ENCODE measurements around the gene IFNAR1.
"Not testable (repeated sequence)": the region's sequence is repeated elsewhere in the genome, so short reads cannot be mapped to it uniquely, and the experiment has no call there.

The IFNAR1 gene

DNA sequence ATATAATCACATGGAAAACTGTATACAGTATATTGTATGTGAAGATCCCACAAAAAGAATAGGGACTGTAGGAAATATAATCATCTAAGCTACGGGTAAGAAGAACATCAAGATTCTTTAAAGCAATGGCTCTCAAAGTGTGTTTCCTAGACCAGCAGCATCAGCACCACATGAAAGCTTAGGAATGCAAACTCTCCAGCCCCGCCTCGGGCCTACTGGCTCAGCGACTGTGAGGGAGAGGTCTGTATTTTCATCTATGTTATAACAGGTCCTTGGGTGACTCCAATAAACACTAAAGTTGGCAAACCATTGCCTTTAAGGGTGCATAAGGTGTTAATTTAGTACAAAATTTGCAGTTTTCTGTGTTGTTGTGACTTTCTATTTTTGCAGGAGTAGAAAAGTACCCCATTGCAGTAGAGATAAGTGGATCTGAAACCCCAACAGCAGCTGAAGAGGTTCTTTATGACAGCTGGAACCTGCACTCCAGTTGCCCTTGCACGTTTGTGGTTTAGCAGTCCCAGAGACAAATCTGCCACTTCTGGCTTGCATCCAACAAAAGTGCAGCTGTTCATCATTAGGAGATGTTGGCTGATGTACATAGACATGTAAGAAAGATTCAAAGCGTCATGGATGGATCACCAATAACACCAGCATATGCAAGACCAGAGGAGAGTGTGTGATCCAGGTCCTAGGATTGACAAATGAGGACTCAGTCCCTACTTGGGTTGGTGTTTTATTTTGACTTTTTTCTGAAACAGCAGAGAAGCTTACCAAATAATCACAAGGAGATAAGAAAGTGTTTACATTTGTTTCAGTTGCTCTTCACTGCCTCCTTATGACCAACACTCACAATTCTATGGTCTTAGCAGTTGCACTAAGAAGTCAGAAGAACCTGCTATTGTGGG lies 15.9 kb upstream of the IFNAR1 start:
- no peak for DNase-seq (ENCODE audit: low spot score)

DNA sequence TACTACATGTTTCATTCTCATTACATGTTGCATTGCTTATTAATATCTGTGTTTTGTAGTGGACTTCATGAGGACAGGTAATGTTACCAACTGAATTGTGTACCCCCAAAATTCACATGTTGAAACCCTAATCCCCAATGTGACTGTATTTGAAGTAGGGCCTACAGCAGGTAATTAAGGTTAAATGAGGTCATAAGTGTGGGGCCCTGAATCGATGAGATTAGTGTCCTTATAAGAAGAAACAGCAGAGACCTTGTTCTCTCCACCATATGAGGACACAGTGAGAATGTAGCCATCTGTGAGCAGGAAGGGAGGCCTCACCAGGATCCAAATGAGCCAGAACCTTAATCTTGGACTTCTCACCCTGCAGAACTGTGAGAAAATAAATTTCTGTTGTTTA lies 15.0 kb upstream of the IFNAR1 start:
- DNase-seq (ENCODE audit: low spot score): no peak

DNA sequence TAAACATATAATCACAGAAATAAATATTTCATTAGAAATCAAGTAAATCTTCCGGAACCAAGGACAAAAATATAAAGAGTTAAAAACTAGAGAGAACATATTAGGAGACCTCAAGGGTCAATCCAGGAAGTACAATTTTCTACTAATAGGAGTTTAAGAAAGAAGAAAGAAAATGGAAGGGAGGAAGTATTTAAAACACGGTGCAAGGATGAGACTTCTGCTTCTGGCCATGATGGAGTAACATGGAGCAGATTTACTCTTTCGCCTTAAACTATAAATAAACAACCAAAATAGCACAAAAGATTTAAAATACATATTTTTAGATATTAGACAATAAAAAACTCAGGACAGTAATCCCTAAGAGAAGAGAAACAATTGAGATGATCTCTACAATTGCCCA lies 12.6 kb upstream of the IFNAR1 start:
- DNase-seq (ENCODE audit: low spot score): no peak

DNA sequence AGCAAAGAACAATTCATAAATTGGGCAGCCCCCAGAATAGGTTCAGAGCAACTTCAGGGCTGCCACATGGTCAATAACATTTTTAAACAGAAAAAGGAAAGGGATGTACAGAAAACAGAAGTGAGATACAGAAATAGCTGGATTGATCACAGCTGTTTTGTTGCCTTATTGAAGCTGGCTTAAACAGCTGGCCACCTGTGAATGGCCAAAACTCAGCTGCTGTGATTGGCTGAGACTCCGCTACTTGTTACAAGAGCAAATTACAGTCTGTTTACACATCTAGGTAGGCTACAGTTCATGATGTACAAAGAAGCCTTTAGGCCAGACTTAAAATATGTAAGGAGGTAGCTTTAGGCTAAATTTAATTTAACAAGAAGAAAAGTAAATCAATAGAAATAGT lies 11.6 kb upstream of the IFNAR1 start:
- no peak for DNase-seq (ENCODE audit: low spot score)

DNA sequence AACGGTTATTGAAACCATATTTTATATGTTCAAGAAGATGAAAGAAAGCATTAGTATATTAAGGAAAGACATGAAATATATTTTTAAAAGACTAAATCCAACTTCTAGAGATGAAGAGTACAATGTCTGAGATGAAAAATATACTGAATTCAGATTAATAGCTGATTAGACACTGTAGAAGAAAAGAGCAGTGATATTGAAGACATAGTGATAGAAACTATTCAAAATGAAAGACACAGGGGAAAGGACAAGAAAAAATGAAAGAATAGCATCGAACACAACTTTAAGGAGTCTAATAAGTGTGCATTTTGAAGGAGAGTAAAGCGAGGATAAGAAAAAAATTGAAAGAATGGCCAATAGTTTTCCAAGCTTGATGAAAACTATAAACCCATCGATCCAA lies 11.2 kb upstream of the IFNAR1 start:
- no peak for DNase-seq (ENCODE audit: low spot score)

DNA sequence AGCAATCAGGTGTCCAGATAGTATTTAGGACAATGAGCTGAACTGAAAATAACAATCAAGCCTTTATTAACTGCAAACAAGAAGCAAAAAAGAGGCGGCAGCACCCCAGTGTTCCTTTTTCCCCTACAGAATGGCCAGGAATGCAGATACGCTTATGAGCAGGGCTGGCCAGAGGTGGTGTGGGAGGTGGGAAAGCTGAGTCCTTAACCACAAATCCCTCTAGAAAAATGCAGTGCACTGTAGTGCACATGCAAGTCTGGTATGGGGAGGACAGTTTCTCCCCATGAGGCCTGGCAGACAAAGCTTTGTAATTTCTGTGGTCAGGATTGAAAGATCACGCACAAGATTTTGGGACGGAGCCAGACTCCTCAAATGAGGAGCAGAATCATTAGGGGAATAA lies 10.7 kb upstream of the IFNAR1 start:
- DNase-seq (ENCODE audit: low spot score): peak; percentile 35

DNA sequence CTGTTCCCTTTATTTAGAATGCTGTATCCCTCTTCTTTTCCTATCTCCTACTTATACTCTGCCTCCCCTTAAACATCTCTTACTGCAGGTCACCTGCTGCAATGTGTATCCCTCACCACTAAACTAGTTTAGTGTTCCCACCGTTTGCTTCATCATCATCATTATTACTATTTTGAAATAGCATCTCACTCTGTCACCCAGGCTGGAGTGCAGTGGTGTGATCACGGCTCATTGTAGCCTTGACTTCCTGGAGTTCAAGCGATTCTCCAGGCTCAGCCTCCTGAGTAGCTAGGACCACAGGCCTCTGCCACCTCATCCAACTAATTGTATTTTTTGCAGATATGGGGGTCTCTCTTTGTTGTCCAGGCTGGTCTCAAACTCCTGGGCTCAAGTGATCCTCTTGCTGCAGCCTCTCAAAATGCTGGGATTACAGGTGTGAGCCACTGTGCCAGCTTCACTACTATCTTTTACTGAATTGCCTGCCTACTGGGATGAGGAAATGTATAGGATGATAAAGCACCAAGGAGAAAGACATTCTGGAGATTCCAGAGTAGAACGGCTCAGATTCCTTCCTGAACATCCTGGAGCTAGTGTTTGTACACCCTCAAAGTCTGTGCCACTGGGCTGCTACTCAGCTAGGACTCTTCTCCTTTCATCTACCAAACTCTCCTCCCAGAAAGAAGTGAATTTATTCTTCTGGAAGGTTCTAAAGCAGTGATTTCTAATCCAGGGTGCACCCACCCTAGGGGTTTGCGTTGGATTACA lies 8.6 kb upstream of the IFNAR1 start:
- no peak for DNase-seq (ENCODE audit: low spot score)

DNA sequence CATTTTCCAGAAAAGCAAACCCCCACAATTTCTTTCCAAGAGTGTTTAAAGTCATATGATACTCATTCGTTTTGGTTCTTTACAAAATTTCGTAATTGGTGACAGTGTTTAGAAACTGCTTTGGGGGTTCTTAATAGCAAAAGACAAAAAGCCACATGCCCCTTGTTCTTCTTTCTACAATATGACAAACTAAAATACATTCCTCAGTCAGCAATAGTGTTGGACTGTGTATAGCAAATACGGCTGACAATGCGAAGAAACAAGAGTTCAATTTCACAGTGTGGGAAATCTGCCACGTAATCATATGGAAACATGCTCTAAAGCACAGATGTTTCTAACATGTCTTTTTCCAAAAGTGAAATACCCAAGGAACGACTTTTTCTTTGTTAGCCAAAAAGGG lies 7.6 kb upstream of the IFNAR1 start:
- no peak for DNase-seq (ENCODE audit: low spot score)

DNA sequence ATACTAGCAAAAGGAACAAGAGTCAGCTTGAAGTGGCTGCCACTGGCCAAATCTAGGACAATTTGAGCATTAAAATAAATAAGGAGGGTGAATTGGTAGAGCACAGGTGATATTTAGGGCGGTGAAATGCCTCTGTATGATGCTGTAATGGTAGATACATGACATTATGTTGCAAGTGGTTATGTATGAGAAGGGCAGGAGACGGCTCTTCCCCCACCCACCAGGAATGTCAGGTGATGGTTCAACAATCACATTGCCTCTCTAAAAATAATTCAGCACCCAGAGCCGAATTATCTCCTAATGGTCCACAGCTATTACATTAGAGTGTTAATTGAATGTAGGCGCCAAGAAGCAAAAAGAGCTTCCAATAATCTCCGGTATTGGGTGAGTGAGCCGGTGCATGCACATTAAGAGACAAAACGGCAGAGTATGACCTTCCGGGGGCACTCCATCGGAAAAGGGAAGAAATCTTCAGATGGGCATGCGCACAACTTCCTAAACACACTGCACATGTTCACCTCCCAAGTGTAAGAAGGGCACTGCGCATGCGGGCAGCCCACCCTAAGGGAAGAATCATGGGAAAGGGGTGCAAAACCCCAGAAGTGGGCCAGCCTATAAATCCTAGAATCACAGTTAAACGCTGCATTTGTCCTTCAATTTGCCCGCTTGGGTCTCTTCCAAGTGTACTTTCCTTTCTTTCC lies 6.8 kb upstream of the IFNAR1 start:
- DNase-seq (ENCODE audit: low spot score): no peak

DNA sequence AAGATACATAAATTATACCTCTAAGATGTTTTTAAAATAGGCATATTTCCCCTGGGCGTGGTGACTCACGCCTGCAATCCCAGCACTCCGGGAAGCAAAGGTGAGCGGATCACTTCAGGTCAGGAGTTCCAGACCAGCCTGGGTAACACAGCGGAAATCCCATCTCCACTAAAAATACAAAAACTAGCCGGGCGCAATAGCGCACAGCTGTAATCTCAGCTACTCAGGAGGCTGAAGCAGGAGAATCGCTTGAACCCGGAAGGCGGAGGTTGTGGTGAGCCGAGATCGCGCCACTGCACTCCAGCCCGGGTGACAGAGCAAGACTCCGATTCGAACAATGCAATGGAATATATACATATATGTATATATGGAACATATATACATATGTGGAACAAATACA lies 3.8 kb upstream of the IFNAR1 start:
- DNase-seq (ENCODE audit: low spot score): not testable (repeated sequence)

DNA sequence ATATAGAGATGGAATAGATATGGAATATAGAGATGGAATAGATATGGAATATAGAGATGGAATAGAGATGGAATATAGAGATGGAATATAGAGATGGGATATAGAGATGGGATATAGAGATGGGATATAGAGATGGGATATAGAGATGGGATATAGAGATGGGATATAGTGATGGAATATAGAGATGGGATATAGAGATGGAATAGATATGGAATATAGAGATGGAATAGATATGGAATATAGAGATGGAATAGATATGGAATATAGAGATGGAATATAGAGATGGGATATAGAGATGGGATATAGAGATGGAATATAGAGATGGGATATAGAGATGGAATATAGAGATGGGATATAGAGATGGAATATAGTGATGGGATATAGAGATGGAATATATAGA lies 1.2 kb upstream of the IFNAR1 start:
- DNase-seq (ENCODE audit: low spot score): not testable (repeated sequence)

DNA sequence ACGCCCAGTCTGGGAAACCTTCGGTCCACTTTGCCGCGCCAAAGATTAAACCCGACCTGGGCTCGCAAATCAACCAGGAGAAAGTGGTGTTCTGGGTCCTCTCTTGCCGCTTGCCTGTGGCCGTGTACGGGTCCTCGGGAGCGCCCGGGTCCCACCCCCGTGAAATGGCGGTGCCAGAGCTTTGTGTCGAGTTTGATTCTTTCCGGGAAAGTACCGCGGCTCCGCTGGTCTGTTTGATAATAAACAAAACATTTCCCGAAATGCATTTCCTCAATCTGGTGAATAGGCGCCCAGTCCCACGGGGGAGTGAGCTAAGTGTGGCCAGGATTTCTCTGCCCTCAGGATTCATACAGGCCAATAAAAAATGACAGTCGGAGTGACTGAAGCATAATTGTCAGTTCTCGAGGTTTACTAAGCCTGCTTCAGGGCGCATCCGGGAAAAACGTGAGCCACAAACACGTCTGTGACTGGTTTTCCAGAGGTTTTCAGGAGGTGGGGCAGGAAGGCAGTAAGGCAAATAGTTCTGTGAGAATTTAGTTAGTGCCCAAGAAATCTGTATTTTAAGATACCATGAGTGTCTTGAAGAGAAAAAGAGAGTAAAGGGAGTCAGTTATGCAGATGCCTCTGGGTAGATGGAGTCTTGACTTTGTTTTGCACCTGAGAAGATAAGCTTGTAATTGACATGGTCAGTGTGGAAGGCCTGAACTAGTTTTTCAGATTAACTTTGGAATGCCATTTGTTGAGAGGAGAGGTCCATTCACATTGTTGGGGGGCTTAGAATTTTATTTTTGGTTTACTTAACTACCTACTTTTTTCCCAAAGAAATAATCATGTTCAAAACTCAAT lies 675 bp downstream of the IFNAR1 start:
- peak; percentile 58 for DNase-seq (ENCODE audit: low spot score)

DNA sequence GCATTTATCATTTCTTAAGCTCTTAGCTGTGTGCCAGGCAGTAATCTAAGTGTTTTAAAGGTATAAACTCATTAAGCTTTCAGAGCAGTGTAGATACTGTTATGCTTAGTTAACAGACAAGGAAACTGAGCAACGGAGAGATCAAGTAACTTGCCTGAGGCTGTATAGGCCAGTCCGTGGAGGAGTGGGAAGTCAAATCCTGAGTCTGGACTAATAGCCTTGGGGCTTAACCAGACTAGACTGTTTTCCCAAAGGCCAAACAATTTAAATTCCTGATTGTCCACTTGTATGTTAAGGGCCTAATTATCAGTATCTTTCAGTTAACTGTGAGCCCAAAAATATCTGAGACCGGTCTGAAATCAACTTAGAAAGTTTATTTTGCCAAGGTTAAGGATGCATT lies 2.6 kb downstream of the IFNAR1 start:
- no peak for DNase-seq (ENCODE audit: low spot score)

DNA sequence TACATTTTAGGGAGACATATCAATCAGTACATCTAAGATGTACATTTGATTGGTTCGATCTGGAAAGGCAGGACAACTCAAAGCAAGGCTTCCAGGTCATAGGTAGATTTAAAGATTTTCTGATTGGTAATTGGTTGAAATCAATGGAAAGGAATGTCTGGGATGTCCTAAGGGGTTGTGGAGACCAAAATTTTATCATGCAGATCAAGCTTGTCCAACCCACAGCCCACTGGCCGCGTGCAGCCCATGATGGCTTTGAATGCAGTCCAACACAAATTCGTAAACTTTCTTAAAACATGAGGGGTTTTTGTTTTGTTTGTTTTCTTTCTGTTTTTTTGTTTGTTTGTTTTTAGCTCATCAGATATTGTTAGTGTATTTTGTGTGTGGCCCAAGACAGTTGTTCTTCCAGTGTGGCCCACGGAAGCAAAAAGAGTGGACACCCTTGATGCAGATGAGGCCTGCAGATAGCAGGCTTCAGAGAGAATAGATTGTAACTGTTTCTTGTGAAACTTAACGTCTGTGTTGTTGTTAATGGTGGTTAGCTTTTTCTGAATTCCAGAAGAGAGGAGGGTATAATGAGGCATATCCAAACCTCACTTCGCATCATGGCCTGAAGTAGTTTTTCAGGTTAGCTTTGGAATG lies 3.1 kb downstream of the IFNAR1 start:
- no peak for DNase-seq (ENCODE audit: low spot score)

DNA sequence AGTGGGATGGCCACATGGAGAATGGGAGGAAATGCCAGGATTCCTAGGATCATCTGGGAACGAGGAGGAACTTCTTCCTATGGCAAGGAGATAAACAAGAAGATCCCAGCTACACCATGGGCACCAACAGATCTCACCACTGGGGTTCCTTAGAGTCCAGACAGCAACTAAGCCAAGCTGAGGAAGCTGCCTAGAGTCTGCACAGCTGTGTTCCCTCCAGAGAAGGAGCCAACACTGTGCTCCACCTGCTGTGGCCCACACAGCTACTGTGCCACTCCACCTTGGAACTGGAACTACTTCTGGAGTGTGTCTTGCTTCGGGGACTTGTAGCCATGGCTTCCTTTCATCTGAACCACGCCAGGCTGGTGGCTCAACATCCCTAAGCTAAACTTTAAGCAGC lies 6.0 kb downstream of the IFNAR1 start:
- DNase-seq (ENCODE audit: low spot score): no peak

DNA sequence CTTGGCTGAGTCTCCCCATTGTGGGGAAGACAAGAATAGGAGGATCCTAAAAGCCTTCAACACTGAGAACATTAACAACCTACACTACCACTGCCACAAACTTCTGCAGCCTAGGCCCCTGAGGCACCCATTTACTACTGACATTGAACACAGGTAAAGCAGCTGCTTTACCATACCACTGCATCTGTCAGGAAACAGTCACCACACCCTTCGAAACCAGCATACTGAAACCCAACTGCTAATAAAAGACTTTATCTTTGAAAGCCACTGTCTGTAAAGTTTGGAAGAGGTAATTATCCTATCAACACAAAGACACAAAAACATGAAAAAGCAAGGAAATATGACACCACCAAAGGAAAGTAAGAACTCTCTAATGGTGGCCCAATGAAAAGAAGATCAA lies 7.4 kb downstream of the IFNAR1 start:
- no peak for DNase-seq (ENCODE audit: low spot score)

DNA sequence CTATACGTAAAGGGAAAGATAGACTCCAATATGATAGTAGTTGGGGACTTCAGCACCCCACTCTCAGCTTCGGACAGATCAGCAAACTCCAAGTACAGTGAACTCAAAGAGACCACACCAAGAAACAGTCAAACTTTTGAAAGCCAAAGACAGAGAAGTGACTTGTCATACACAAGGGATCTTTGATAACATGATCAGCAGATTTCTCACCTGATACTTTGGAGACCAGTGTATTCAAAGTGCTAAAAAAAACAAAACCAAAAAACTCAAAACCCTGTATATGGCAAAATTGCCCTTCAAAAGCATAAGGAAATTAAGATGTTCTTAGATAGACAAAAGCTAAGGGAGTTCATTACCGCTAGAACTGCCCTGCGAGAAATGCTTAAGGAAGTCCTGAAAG lies 9.4 kb downstream of the IFNAR1 start:
- no peak for DNase-seq (ENCODE audit: low spot score)

DNA sequence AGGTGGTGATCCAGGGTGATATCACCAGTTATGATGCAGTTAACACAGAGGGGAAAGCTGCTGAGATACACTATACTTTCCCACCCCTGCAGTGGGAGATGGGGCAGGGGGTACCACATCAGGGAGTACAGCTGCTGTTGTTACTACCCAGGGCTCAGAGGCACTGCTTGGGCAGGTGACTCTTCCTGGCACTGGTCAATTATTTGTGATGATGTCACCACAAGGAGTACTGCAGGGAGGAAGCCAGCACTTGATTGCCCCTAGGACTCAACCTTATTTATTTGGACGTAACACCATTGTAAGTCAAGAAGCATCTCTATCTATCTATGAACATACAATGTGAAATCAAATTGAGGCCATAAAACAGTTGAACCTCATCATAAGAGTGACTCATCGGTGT lies 10.1 kb downstream of the IFNAR1 start:
- DNase-seq (ENCODE audit: low spot score): no peak

DNA sequence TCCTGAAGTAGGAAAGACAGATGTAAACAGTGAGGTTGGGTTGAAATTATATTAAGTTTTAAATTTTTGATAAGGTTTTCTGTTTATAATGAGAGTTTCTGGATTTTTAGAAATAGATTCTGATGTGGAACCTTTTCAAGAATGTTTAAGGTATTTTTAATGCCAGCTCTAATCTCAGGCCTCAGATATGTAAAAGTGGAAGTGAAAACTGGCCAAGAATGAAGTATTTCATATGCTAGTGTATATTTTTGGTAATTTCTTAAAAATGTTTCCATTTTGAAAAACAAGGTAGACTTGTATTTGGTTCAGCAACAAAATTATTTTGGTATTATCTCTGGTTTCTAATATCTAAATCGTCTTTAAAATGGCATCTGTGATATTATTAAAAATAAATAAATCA lies 14.4 kb downstream of the IFNAR1 start:
- DNase-seq (ENCODE audit: low spot score): no peak

DNA sequence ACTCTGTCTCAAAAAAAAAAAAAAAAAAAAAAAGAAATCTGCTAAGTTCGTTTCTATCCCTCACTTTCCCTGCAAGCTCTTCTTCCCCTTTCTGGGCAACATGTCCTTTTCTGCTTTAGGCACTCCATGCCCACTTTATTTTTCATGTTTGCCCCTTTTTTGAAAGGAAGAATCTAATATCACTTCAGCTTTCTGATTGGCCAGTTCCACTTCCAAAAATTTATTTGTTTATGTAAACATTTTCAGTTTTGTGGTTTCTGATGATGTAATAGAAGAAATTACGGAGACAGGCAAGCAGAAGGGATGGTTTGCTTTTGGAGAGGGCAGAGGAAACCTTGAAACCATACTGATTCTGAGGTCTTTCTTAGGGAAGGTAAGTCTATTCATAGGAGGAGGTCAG lies 15.1 kb downstream of the IFNAR1 start:
- no peak for DNase-seq (ENCODE audit: low spot score)

DNA sequence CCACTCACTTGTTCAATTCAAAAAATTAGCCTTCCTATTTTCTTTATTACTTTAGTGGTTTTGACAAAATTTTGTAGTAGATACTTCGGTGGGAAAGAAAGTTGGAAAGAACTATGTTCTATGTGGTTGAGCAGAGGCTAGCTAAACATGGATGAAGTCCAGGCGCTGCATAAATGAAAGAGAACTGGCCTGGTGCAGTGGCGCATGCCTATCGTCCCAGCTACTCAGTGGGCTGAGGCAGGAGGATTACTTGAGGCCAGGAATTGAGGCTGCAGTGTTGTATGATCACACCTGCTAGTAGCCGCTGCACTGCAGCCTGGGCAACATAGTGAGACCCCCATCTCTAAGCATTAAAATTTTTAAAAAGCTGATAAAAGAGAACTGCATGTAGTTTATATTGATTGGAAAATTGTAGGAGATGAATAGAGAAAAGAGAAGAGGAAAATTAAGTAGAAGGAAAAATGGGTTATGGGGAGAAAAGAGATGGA lies 21.0 kb downstream of the IFNAR1 start:
- no peak for DNase-seq (ENCODE audit: low spot score)
